Neural progenitor cell (in vitro differentiated cells): ENCODE results near the gene MAPK12. TPM values are rescaled to one million over a fixed set of nuclear protein-coding genes. Genes with fewer than 3 reads are reported as not detected.
A peak's percentile ranks its signal among the peaks of the same experiment; 100 is the strongest.
"Not testable (repeated sequence)": the region's sequence is repeated elsewhere in the genome, so short reads cannot be mapped to it uniquely, and the experiment has no call there.

ENCODE experiments used
- DNase-seq: peaks from one replicate; pipeline ENCODE4 v3.0.0-alpha.2; 2016; ENCODE audit warnings: low spot score
- H2AFZ ChIP-seq: fragments of 200-600 bp; sonication (generic); replicated peaks from 2 replicates; pipeline ENCODE4 v1.6.1; 2016; ENCODE audit warnings: antibody characterized with exemption
- H3F3A ChIP-seq: fragments of 200-600 bp; sonication (generic); 2 replicates; pipeline ENCODE4 v1.6.1; 2016; ENCODE audit warnings: antibody characterized with exemption, low read depth
- H3K27ac ChIP-seq: fragments of 200-600 bp; sonication (generic); 2 replicates; pipeline ENCODE4 v1.5.1; 2016; ENCODE audit warnings: mild to moderate bottlenecking
- H3K27me3 ChIP-seq: fragments of 200-600 bp; sonication (generic); 2 replicates; pipeline ENCODE4 v1.6.1; 2016; ENCODE audit warnings: mild to moderate bottlenecking, moderate library complexity
- H3K36me3 ChIP-seq: fragments of 200-600 bp; sonication (generic); 2 replicates; pipeline ENCODE4 v1.5.1; 2016
- H3K4me1 ChIP-seq: fragments of 200-600 bp; sonication (generic); 2 replicates; pipeline ENCODE4 v1.6.1; 2016; ENCODE audit warnings: mixed run types
- H3K4me2 ChIP-seq: fragments of 200-600 bp; sonication (generic); 2 replicates; pipeline ENCODE4 v1.6.1; 2016
- H3K4me3 ChIP-seq: fragments of 200-600 bp; sonication (generic); 2 replicates; pipeline ENCODE4 v1.5.1; 2016
- H3K79me2 ChIP-seq: fragments of 200-600 bp; sonication (generic); 2 replicates; pipeline ENCODE4 v1.6.1; 2016; ENCODE audit warnings: low read depth
- H3K9ac ChIP-seq: fragments of 200-600 bp; sonication (generic); 2 replicates; pipeline ENCODE4 v1.6.1; 2016
- H3K9me3 ChIP-seq: fragments of 200-600 bp; sonication (generic); 2 replicates; pipeline ENCODE4 v1.5.1; 2016; ENCODE audit warnings: low read depth
- H4K20me1 ChIP-seq: fragments of 200-600 bp; sonication (generic); 2 replicates; pipeline ENCODE4 v1.6.1; 2016; ENCODE audit warnings: low read depth
- H3K27ac Mint-ChIP-seq: 3 replicates; pipeline ENCODE4 v1.8.0; 2021; ENCODE audit warnings: mixed read lengths
- H3K27me3 Mint-ChIP-seq: 2 replicates; pipeline ENCODE4 v1.8.0; 2022; ENCODE audit warnings: low read depth, mild to moderate bottlenecking, inconsistent platforms, moderate library complexity, mixed read lengths; ENCODE audit not compliant: insufficient read depth
- H3K36me3 Mint-ChIP-seq: 3 replicates; pipeline ENCODE4 v1.8.0; 2021; ENCODE audit warnings: mixed read lengths
- H3K4me1 Mint-ChIP-seq: 3 replicates; pipeline ENCODE4 v1.8.0; 2021; ENCODE audit warnings: mixed read lengths
- H3K4me3 Mint-ChIP-seq: 3 replicates; pipeline ENCODE4 v1.8.0; 2021; ENCODE audit warnings: mild to moderate bottlenecking, moderate library complexity, mixed read lengths
- H3K9me3 Mint-ChIP-seq: 3 replicates; pipeline ENCODE4 v1.8.0; 2020; ENCODE audit warnings: mixed read lengths
- CTCF ChIP-seq: fragments of 200-600 bp; sonication (generic); IDR thresholded peaks from 2 replicates; pipeline ENCODE4 v1.5.1; 2017; ENCODE audit warnings: antibody characterized with exemption, mild to moderate bottlenecking
- EZH2 ChIP-seq: fragments of 200-600 bp; sonication (generic); IDR thresholded peaks from 2 replicates; pipeline ENCODE4 v1.6.1; 2017; ENCODE audit warnings: antibody characterized with exemption, mild to moderate bottlenecking, moderate library complexity
- EZH2phosphoT487 ChIP-seq: fragments of 200-600 bp; sonication (generic); IDR thresholded peaks from 2 replicates; pipeline ENCODE4 v1.6.1; 2017; ENCODE audit warnings: antibody characterized with exemption
- total RNA-seq: library from RNA; depleted of rRNA; stranded (reverse); fragments of >200 nt; gene quantifications from 2 replicates; pipeline ENCODE4 v1.2.3, GENCODE V29; 2015; ENCODE audit warnings: low replicate concordance

The MAPK12 gene
- total RNA-seq, 1 donor from 2014 or later = 18.7 TPM

- H3K27me3 Mint-ChIP-seq = peaks cover 10% of the 10 kb centered on the region
Observed at GRCh38 chr22:50274771-50275170, 13.3 kb upstream of the MAPK12 start.

GRCh38 chr22:50274311-50274710 is 12.8 kb upstream of the MAPK12 start:
- H4K20me1 ChIP-seq = peaks cover 44% of the 10 kb centered on the region
- H3K9ac ChIP-seq = no peak overlapping the region
- no peak overlapping the region for H3K27ac ChIP-seq
- DNase-seq = peak; percentile 81
- no peaks in the 10 kb centered on the region for H3K36me3 ChIP-seq
- no peaks in the 10 kb centered on the region for H3K9me3 ChIP-seq
- Mint-ChIP-seq H3K9me3 (no peaks in the 10 kb centered on the region), H3K27ac (no peak overlapping the region), H3K4me3 (peak overlapping the region; percentile 70), H3K27me3 (peaks cover 10% of the 10 kb centered on the region), H3K36me3 (peaks cover 21% of the 10 kb centered on the region), H3K4me1 (peaks cover 25% of the 10 kb centered on the region)
- peaks cover 22% of the 10 kb centered on the region for H3K4me1 ChIP-seq
- peaks cover 40% of the 10 kb centered on the region for H3F3A ChIP-seq
- H3K4me2 ChIP-seq = no peak overlapping the region
- no peak overlapping the region for H2AFZ ChIP-seq
- peaks cover 22% of the 10 kb centered on the region for H3K27me3 ChIP-seq
- no peak overlapping the region for H3K4me3 ChIP-seq
- no peaks in the 10 kb centered on the region for H3K79me2 ChIP-seq
- TF ChIP-seq EZH2phosphoT487 (no peak), EZH2 (no peak), CTCF (peak; percentile 50)

More at GRCh38 chr22:50274771-50275170, 13.3 kb upstream of the MAPK12 start:
- H3K4me1 ChIP-seq = peaks cover 22% of the 10 kb centered on the region
- H4K20me1 ChIP-seq = peaks cover 39% of the 10 kb centered on the region
- Mint-ChIP-seq H3K9me3 (no peaks in the 10 kb centered on the region), H3K27ac (no peak overlapping the region), H3K4me3 (no peak overlapping the region), H3K4me1 (peaks cover 23% of the 10 kb centered on the region), H3K36me3 (peaks cover 21% of the 10 kb centered on the region)
- no peak overlapping the region for H2AFZ ChIP-seq
- no peak overlapping the region for H3K27ac ChIP-seq
- no peaks in the 10 kb centered on the region for H3K79me2 ChIP-seq
- TF ChIP-seq EZH2phosphoT487 = no peak
- no peak for TF ChIP-seq CTCF
- TF ChIP-seq EZH2 = no peak
- H3F3A ChIP-seq = peaks cover 40% of the 10 kb centered on the region
- no peak overlapping the region for H3K4me3 ChIP-seq
- DNase-seq = no peak
- H3K4me2 ChIP-seq = no peak overlapping the region
- no peaks in the 10 kb centered on the region for H3K36me3 ChIP-seq
- H3K27me3 ChIP-seq = peaks cover 17% of the 10 kb centered on the region
- H3K9me3 ChIP-seq = no peaks in the 10 kb centered on the region
- no peak overlapping the region for H3K9ac ChIP-seq

GRCh38 chr22:50273781-50274180 is 12.3 kb upstream of the MAPK12 start:
- not testable (repeated sequence) for H3K27me3 Mint-ChIP-seq, H3K27ac ChIP-seq, DNase-seq, H3K36me3 ChIP-seq, H3K4me2 ChIP-seq, H3K27ac Mint-ChIP-seq, H3K9ac ChIP-seq, H3K9me3 Mint-ChIP-seq, H2AFZ ChIP-seq, H3K9me3 ChIP-seq, H3K79me2 ChIP-seq, H3K4me3 ChIP-seq
- peaks cover 27% of the 10 kb centered on the region for H3K27me3 ChIP-seq
- Mint-ChIP-seq H3K36me3 (peaks cover 20% of the 10 kb centered on the region), H3K4me3 (peak overlapping the region; percentile 70), H3K4me1 (peaks cover 27% of the 10 kb centered on the region)
- H3K4me1 ChIP-seq = peaks cover 22% of the 10 kb centered on the region
- H4K20me1 ChIP-seq = peaks cover 49% of the 10 kb centered on the region
- peaks cover 40% of the 10 kb centered on the region for H3F3A ChIP-seq

GRCh38 chr22:50273352-50273751 is 11.9 kb upstream of the MAPK12 start:
- not testable (repeated sequence) for H3K9me3 ChIP-seq, H3K4me2 ChIP-seq, H3K4me3 ChIP-seq, H3K36me3 ChIP-seq, H3K9ac ChIP-seq, H3K79me2 ChIP-seq, H2AFZ ChIP-seq, H3K27me3 Mint-ChIP-seq, DNase-seq, H3K27ac ChIP-seq, H3K27ac Mint-ChIP-seq, H3K9me3 Mint-ChIP-seq, H3K4me3 Mint-ChIP-seq
- H3K27me3 ChIP-seq = peaks cover 32% of the 10 kb centered on the region
- H3K4me1 Mint-ChIP-seq = peaks cover 27% of the 10 kb centered on the region
- H3K36me3 Mint-ChIP-seq = peaks cover 20% of the 10 kb centered on the region
- H3K4me1 ChIP-seq = peaks cover 22% of the 10 kb centered on the region
- peaks cover 53% of the 10 kb centered on the region for H4K20me1 ChIP-seq
- peaks cover 40% of the 10 kb centered on the region for H3F3A ChIP-seq
